T-cell (primary cell): Measurements from ENCODE around the gene NEUROG3. TPM values are rescaled to one million over a fixed set of nuclear protein-coding genes. Genes with fewer than 3 reads are reported as not detected.

Source experiments
- ATAC-seq, 4 experiments: fragments of 200-7000 bp in 3 of 4; fragments of 150-1000 bp in 1 of 4; cut with Tn5 transposase; replicated peaks in 1 of 4; 1 replicate in 3 of 4; 2 replicates in 1 of 4; pipeline ENCODE4 v1.10.0; 2021; ENCODE audit warnings: moderate library complexity in 3 of 4, mild to moderate bottlenecking in 2 of 4, moderate number of reproducible peaks in 1 of 4
- CTCF ChIA-PET, 2 donors: fragments of 300-600 bp; sonication (Branson Sonifier 250); formaldehyde crosslinking; loops; one replicate each; lab custom pipeline; 2022; ENCODE audit warnings: antibody characterized with exemption in 2 of 2; lab: Charles Lee
- POLR2A ChIA-PET, 2 donors: fragments of 300-600 bp; sonication (Branson Sonifier 250); formaldehyde crosslinking; loops; one replicate each; lab custom pipeline; 2022; ENCODE audit warnings: antibody characterized with exemption in 2 of 2; lab: Charles Lee
- DNase-seq, 35 experiments: peaks; one replicate each; pipeline versions ENCODE4 v3.0.0 to v3.0.0-alpha.2; 2013 to 2023
- H3K27ac ChIP-seq: one replicate; pipeline ENCODE4 v1.5.1; 2013; ENCODE audit warnings: low read length
- H3K27me3 ChIP-seq, 2 experiments: replicated peaks in 1 of 2; 1 replicate in 1 of 2; 2 replicates in 1 of 2; pipeline versions ENCODE4 v1.6.1 to v1.7.0; 2013; ENCODE audit warnings: low read length in 1 of 2, mixed read lengths in 1 of 2; ENCODE audit not compliant: control insufficient read depth in 2 of 2, insufficient read depth in 2 of 2; ENCODE audit errors: extremely low read depth in 1 of 2
- H3K36me3 ChIP-seq, 2 donors: 1 replicate in 1 of 2; 2 replicates in 1 of 2; pipeline versions ENCODE4 v1.6.1 to v1.7.0; 2013; ENCODE audit warnings: low read length in 1 of 2; ENCODE audit not compliant: control insufficient read depth in 2 of 2, insufficient read depth in 1 of 2; ENCODE audit errors: extremely low read depth in 1 of 2
- H3K4me1 ChIP-seq, 2 experiments: 1 replicate in 1 of 2; 2 replicates in 1 of 2; pipeline versions ENCODE4 v1.6.1 to v1.7.0; 2013; ENCODE audit warnings: low read length in 2 of 2, mixed read lengths in 1 of 2; ENCODE audit not compliant: insufficient read depth in 2 of 2, control insufficient read depth in 1 of 2; ENCODE audit errors: extremely low read depth in 1 of 2
- H3K4me3 ChIP-seq, 2 donors: 1 replicate in 1 of 2; 2 replicates in 1 of 2; pipeline versions ENCODE4 v1.5.1 to v1.7.0; 2013; ENCODE audit warnings: mild to moderate bottlenecking in 2 of 2, low read length in 1 of 2, moderate library complexity in 1 of 2; ENCODE audit not compliant: control insufficient read depth in 1 of 2; ENCODE audit errors: extremely low read depth in 1 of 2
- H3K9me3 ChIP-seq: 2 replicates; pipeline ENCODE4 v1.7.0; 2013
- H3K27ac Mint-ChIP-seq, 2 donors: one replicate each; pipeline ENCODE4 v1.8.0; 2020 to 2021; ENCODE audit warnings: mild to moderate bottlenecking in 2 of 2, mixed read lengths in 2 of 2
- H3K27me3 Mint-ChIP-seq, 2 donors: one replicate each; pipeline ENCODE4 v1.8.0; 2021 to 2022; ENCODE audit warnings: mixed read lengths in 2 of 2
- H3K36me3 Mint-ChIP-seq: one replicate; pipeline ENCODE4 v1.8.0; 2021; ENCODE audit warnings: mixed read lengths
- H3K4me1 Mint-ChIP-seq, 3 donors: one replicate each; pipeline ENCODE4 v1.8.0; 2020 to 2022; ENCODE audit warnings: mixed read lengths in 3 of 3, mild to moderate bottlenecking in 1 of 3
- H3K4me3 Mint-ChIP-seq, 3 donors: one replicate each; pipeline ENCODE4 v1.8.0; 2020 to 2022; ENCODE audit warnings: mild to moderate bottlenecking in 3 of 3, mixed read lengths in 3 of 3, moderate library complexity in 3 of 3
- H3K9me3 Mint-ChIP-seq, 3 donors: one replicate each; pipeline ENCODE4 v1.8.0; 2020 to 2022; ENCODE audit warnings: mixed read lengths in 3 of 3
- WGBS: methylation state at CpG from one replicate; pipeline ENCODE4 v1.1.5; 2013; ENCODE audit warnings: missing lambda C conversion rate; ENCODE audit not compliant: insufficient coverage; 5-methylcytosine and 5-hydroxymethylcytosine counted together
- total RNA-seq, 35 experiments: library from RNA in 6 of 35; stranded (reverse) in 6 of 35; fragments of 120-200 nt in 1 of 35; gene quantifications; one replicate each; pipeline versions ENCODE4 v1.2.1 to v1.2.4 and lab custom pipeline; 2013 to 2026

Gene NEUROG3, protein sequence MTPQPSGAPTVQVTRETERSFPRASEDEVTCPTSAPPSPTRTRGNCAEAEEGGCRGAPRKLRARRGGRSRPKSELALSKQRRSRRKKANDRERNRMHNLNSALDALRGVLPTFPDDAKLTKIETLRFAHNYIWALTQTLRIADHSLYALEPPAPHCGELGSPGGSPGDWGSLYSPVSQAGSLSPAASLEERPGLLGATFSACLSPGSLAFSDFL
- not detected for total RNA-seq
- 0.07 TPM for total RNA-seq (2013)
- total RNA-seq (lab: John Stamatoyannopoulos, UW) = 0 to 0.20 (median 0) reads per million in 29 experiments

DNA sequence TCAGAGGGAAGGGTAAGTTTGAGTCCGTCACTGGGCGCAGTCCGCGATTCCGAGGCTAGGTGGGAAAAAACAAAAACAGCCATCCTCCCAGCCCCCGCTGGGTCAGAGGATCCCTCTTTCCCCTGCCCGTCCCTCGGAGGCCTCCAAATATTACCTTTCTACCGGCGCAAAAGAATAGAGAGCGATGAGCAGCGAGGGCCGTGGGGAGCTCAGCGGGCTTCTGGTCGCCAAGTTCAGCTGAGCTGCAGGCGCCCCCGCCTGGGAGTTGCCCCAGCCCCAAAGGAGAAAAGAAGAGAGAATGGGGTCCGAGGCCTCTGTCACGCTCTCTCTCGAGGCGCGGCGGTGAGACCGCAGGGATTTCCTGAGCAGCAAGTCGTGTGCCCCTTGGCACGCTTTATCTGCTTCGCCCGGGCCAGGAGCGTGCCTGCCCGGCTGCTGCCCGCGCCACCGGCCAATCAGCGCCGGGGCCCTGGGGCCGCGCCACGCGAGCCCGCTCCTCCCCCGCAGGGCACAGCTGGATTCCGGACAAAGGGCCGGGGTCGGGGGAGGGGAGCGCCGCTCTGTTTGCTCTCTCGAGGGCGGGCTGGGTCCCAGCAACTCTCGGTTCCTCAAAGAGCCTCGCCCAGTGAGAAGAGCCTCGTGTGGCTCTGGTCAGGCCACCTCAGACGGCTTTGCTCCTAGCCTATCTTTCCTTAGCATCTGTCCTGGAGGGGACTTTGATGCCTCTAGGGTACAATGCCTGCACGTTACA, at the start of gene NEUROG3:
Gene NEUROG3 (minus strand): TSS at position 367 of the 751 bp plus-strand sequence. CDS start 379 bp downstream, outside the sequence.
- ATAC-seq (peak in 3 of 4 experiments; percentile 28 to 44 (median 29)), DNase-seq (peak in 1 of 35 experiments; percentile 16)
- ChIA-PET POLR2A (no interaction called here), CTCF (no interaction called here)
- peaks cover 0 to 37% of the 10 kb centered on the region in 2 experiments for H3K4me1 ChIP-seq
- no peaks in the 10 kb centered on the region for H3K36me3 ChIP-seq
- H3K9me3 ChIP-seq = no peaks in the 10 kb centered on the region
- Mint-ChIP-seq H3K27ac (no peak within 1 kb of the TSS), H3K4me1 (peaks cover 29 to 31% (median 31%) of the 10 kb centered on the region in 3 donors), H3K27me3 (peaks cover 54 to 82% of the 10 kb centered on the region in 2 donors), H3K4me3 (peak within 1 kb of the TSS; percentile 76 to 85 (median 77)), H3K36me3 (no peaks in the 10 kb centered on the region), H3K9me3 (no peaks in the 10 kb centered on the region)
- WGBS = 2% methylated on average over 45 of the region's 53 CpGs
- H3K4me3 ChIP-seq = peak within 1 kb of the TSS; percentile 55 to 64
- H3K27me3 ChIP-seq = peaks cover 38 to 99% of the 10 kb centered on the region in 2 experiments
- no peak within 1 kb of the TSS for H3K27ac ChIP-seq

DNA sequence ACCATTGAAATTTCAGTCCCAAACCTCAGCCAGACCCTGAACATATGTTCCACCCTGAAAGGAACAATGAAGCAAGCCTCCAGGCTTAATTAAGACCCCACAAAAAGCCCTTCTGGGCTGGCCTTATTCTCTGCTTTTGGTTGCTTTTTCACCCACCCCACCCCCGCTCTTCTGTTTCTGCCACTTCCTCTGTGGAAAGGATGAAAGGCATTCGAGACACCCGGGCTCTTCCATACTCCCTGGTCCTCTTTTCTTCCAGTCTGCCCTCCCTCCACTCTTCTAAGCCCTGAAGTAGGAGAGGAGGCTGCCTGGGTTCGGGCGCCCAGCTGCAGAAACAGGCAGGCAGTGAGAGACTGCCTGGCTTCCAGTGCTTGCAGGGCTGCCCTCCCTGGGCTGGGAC, 47.4 kb upstream of the NEUROG3 start:
- H3K4me3 ChIP-seq = no peak overlapping the region
- Mint-ChIP-seq H3K27ac (no peak overlapping the region), H3K4me3 (peak overlapping the region in 1 of 3 donors; percentile 49), H3K4me1 (peaks cover 43 to 46% (median 45%) of the 10 kb centered on the region in 3 donors), H3K36me3 (no peaks in the 10 kb centered on the region), H3K9me3 (peaks cover 0 to 17% (median 13%) of the 10 kb centered on the region in 3 donors), H3K27me3 (peaks cover 0 to 3% of the 10 kb centered on the region in 2 donors)
- H3K4me1 ChIP-seq = peaks cover 5 to 10% of the 10 kb centered on the region in 2 experiments
- no peaks in the 10 kb centered on the region for H3K9me3 ChIP-seq
- ATAC-seq = peak in 3 of 4 experiments; percentile 36 to 57 (median 38)
- no peaks in the 10 kb centered on the region for H3K36me3 ChIP-seq
- POLR2A ChIA-PET = no interaction called here
- WGBS = no CpG with 5 or more reads among the region's 5 CpGs
- no peak overlapping the region for H3K27ac ChIP-seq
- CTCF ChIA-PET = no interaction called here
- H3K27me3 ChIP-seq = peaks cover 0 to 8% of the 10 kb centered on the region in 2 experiments
- no peak for DNase-seq

DNA sequence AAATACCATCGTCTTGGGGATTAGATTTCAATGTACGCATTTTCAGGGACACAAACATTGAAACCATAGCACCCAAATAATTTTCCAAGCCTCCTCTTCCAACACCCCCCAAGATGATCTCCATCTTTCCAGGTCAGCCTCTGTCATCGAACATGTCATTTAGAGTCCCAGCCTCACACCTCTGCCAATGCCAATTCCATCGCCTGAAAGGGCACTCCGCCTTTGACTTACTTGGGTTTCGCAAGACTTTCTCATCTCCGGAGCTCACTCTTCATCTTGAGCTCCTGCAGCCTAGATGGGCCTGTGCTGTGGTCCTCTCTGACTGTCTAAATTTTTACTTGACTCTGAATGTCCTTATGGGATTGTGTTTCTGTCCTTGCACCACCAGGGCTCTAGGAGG, 46.4 kb upstream of the NEUROG3 start:
- CTCF ChIA-PET = no interaction called here
- no peak for ATAC-seq
- Mint-ChIP-seq H3K4me3 (no peak overlapping the region), H3K36me3 (no peaks in the 10 kb centered on the region), H3K27me3 (peaks cover 0 to 3% of the 10 kb centered on the region in 2 donors), H3K4me1 (peaks cover 35 to 41% (median 39%) of the 10 kb centered on the region in 3 donors), H3K9me3 (peaks cover 0 to 12% (median 8%) of the 10 kb centered on the region in 3 donors), H3K27ac (no peak overlapping the region)
- POLR2A ChIA-PET = no interaction called here
- no peak for DNase-seq
- Histone ChIP-seq H3K4me3 (no peak overlapping the region), H3K27ac (no peak overlapping the region), H3K27me3 (peaks cover 0 to 8% of the 10 kb centered on the region in 2 experiments), H3K36me3 (no peaks in the 10 kb centered on the region), H3K9me3 (no peaks in the 10 kb centered on the region), H3K4me1 (peaks cover 5 to 10% of the 10 kb centered on the region in 2 experiments)
- 94% methylated on average over 7 of the region's 7 CpGs for WGBS

- peaks cover 0 to 8% of the 10 kb centered on the region in 2 experiments for H3K27me3 ChIP-seq
- WGBS = 95% methylated on average over 2 of the region's 2 CpGs
- DNase-seq = no peak
- H3K9me3 Mint-ChIP-seq = peaks cover 0 to 5% (median 5%) of the 10 kb centered on the region in 3 donors
- no peaks in the 10 kb centered on the region for H3K9me3 ChIP-seq
- no peak for ATAC-seq
- H3K4me1 ChIP-seq = peaks cover 3 to 10% of the 10 kb centered on the region in 2 experiments
- H3K4me3 ChIP-seq = no peak overlapping the region
- H3K4me3 Mint-ChIP-seq = no peak overlapping the region
- ChIA-PET POLR2A (no interaction called here), CTCF (no interaction called here)
- peaks cover 0 to 3% of the 10 kb centered on the region in 2 donors for H3K27me3 Mint-ChIP-seq
- peaks cover 26 to 32% (median 30%) of the 10 kb centered on the region in 3 donors for H3K4me1 Mint-ChIP-seq
- H3K27ac ChIP-seq = no peak overlapping the region
- no peaks in the 10 kb centered on the region for H3K36me3 ChIP-seq
- H3K27ac Mint-ChIP-seq = no peak overlapping the region
- H3K36me3 Mint-ChIP-seq = no peaks in the 10 kb centered on the region
Observed at GRCh38 chr10:69618746-69619145, 45.5 kb upstream of the NEUROG3 start.

GRCh38 chr10:69616358-69616757, 43.1 kb upstream of the NEUROG3 start:
- Mint-ChIP-seq H3K9me3 (no peaks in the 10 kb centered on the region), H3K27me3 (peaks cover 0 to 3% of the 10 kb centered on the region in 2 donors), H3K4me3 (no peak overlapping the region), H3K4me1 (peaks cover 18 to 20% (median 20%) of the 10 kb centered on the region in 3 donors), H3K27ac (no peak overlapping the region), H3K36me3 (no peaks in the 10 kb centered on the region)
- Histone ChIP-seq H3K27me3 (peaks cover 0 to 8% of the 10 kb centered on the region in 2 experiments), H3K36me3 (no peaks in the 10 kb centered on the region), H3K4me3 (no peak overlapping the region), H3K9me3 (no peaks in the 10 kb centered on the region), H3K27ac (no peak overlapping the region), H3K4me1 (peaks cover 3 to 10% of the 10 kb centered on the region in 2 experiments)
- DNase-seq (no peak), ATAC-seq (no peak)
- CTCF ChIA-PET = interaction anchor here in 1 of 2 donors (0.8 kb wide), 2 partner anchors 8 to 16 kb away, joined by 3 read pairs; no protein-coding TSS in a partner anchor
- POLR2A ChIA-PET = no interaction called here
- 89% methylated on average over 1 of the region's 4 CpGs for WGBS

GRCh38 chr10:69614130-69614529, 40.9 kb upstream of the NEUROG3 start:
- H3K27me3 ChIP-seq = peaks cover 0 to 3% of the 10 kb centered on the region in 2 experiments
- Mint-ChIP-seq H3K36me3 (no peaks in the 10 kb centered on the region), H3K4me3 (no peak overlapping the region), H3K4me1 (no peaks in the 10 kb centered on the region), H3K9me3 (peaks cover under 1 to 12% (median 4%) of the 10 kb centered on the region in 3 donors), H3K27me3 (peaks cover 0 to 3% of the 10 kb centered on the region in 2 donors), H3K27ac (no peak overlapping the region)
- H3K27ac ChIP-seq = no peak overlapping the region
- ATAC-seq (no peak), DNase-seq (no peak)
- H3K36me3 ChIP-seq = no peaks in the 10 kb centered on the region
- no peak overlapping the region for H3K4me3 ChIP-seq
- CTCF ChIA-PET = interaction anchor here in 1 of 2 donors (0.7 kb wide), 1 partner anchor 14 kb away, joined by 3 read pairs; no protein-coding TSS in a partner anchor
- WGBS = no CpG with 5 or more reads among the region's 1 CpG
- peaks cover 2% of the 10 kb centered on the region for H3K9me3 ChIP-seq
- POLR2A ChIA-PET = no interaction called here
- no peaks in the 10 kb centered on the region for H3K4me1 ChIP-seq
